K562 (cell line): ENCODE results near the gene PPP1R10. TPM values are rescaled to one million over a fixed set of nuclear protein-coding genes. Genes with fewer than 3 reads are reported as not detected.
A peak's percentile ranks its signal among the peaks of the same experiment; 100 is the strongest.

Source experiments
- ATF7 ChIP-seq: fragments of 450-650 bp; IDR thresholded peaks from 2 replicates; pipeline ENCODE4 v1.7.1; 2014; ENCODE audit warnings: mild to moderate bottlenecking, moderate library complexity
- ERF ChIP-seq: fragments of 450-650 bp; formaldehyde crosslinking; IDR thresholded peaks from 2 replicates; pipeline ENCODE4 v1.4.0; 2020; ENCODE audit warnings: mild to moderate bottlenecking, mixed read lengths
- ETV1 ChIP-seq: fragments of 450-650 bp; conservative IDR thresholded peaks from 2 replicates; pipeline ENCODE4 v1.6.1; 2016; ENCODE audit warnings: missing genetic modification characterization, control low read depth, low read depth, missing compliant biosample characterization
- ETV5 ChIP-seq: sonication (generic); formaldehyde crosslinking; IDR thresholded peaks from 2 replicates; pipeline ENCODE4 v1.4.0; 2020; ENCODE audit warnings: low read depth, mild to moderate bottlenecking, missing genetic modification reagents
- FOXJ3 ChIP-seq: sonication (generic); formaldehyde crosslinking; IDR thresholded peaks from 2 replicates; pipeline ENCODE4 v1.4.0; 2020; ENCODE audit warnings: mild to moderate bottlenecking, missing genetic modification reagents
- FOXK1 ChIP-seq: sonication (generic); formaldehyde crosslinking; IDR thresholded peaks from 2 replicates; pipeline ENCODE4 v1.8.0; 2022; ENCODE audit warnings: missing genetic modification reagents, mild to moderate bottlenecking, borderline replicate concordance
- GMEB1 ChIP-seq: fragments of 250-450 bp; sonication (Bioruptor Pico); IDR thresholded peaks from 2 replicates; pipeline ENCODE4 v1.4.0; 2020; ENCODE audit warnings: mild to moderate bottlenecking
- MAFF ChIP-seq: IDR thresholded peaks from 2 replicates; pipeline ENCODE4 v1.6.1; 2012; ENCODE audit warnings: low read length, improper control_type of control experiment
- PML ChIP-seq: IDR thresholded peaks from 2 replicates; pipeline ENCODE4 v1.6.1; 2012; ENCODE audit warnings: low read length, inconsistent platforms
- POLR2AphosphoS2 ChIP-seq: IDR thresholded peaks from 2 replicates; pipeline ENCODE4 v1.6.1; 2012; ENCODE audit warnings: low read length, improper control_type of control experiment
- SFPQ ChIP-seq: fragments of 200-400 bp; formaldehyde crosslinking; IDR thresholded peaks from 2 replicates; pipeline ENCODE4 v1.6.1; 2017; ENCODE audit warnings: mild to moderate bottlenecking, low read depth, low read length, moderate library complexity
- TEAD4 ChIP-seq, 2 experiments: sonication (generic) in 1 of 2; formaldehyde crosslinking in 1 of 2; IDR thresholded peaks; 2 replicates each; pipeline versions ENCODE4 v1.6.1 to v1.8.0; 2012 to 2022; ENCODE audit warnings: borderline replicate concordance in 1 of 2, inconsistent platforms in 1 of 2, low read length in 1 of 2, mild to moderate bottlenecking in 1 of 2, missing genetic modification reagents in 1 of 2
- ZBTB49 ChIP-seq: sonication (generic); formaldehyde crosslinking; IDR thresholded peaks from 2 replicates; pipeline ENCODE4 v1.8.0; 2022; ENCODE audit warnings: missing genetic modification reagents, mild to moderate bottlenecking, borderline replicate concordance
- polyA plus RNA-seq, 8 experiments: library from polyadenylated mRNA; depleted of rRNA in 4 of 8; stranded (reverse) in 5 of 8; unstranded in 3 of 8; fragments of >200 nt; fragmentation: Nextera tagmentation in 2 of 8; fragmentation: Illumina TruSeq in 1 of 8; extraction: Ambion mirVana in 2 of 8; extraction: Trizol in 1 of 8; gene quantifications; 2 replicates each; pipeline versions ENCODE4 v1.2.1 to v1.2.3, GENCODE V29; 2011 to 2014; ENCODE audit warnings: inconsistent platforms in 1 of 8, missing spikeins in 1 of 8
- total RNA-seq, 7 experiments: library from RNA; depleted of rRNA in 6 of 7; stranded (reverse); fragments of >200 nt in 6 of 7; fragmentation: Illumina TruSeq in 2 of 7; extraction: Trizol in 2 of 7; gene quantifications; 2 replicates each; pipeline versions ENCODE4 v1.2.1 to v1.2.3, GENCODE V29; 2011 to 2021; ENCODE audit warnings: low replicate concordance in 1 of 7
- TF ChIP-seq, protein P1 (sequence below), 2 experiments: fragments of 450-650 bp in 1 of 2; sonication (generic) in 1 of 2; formaldehyde crosslinking in 1 of 2; IDR thresholded peaks in 1 of 2; conservative IDR thresholded peaks in 1 of 2; 2 replicates each; pipeline versions ENCODE4 v1.6.1 to v1.8.1; 2016 to 2023; ENCODE audit warnings: mild to moderate bottlenecking in 2 of 2, moderate library complexity in 2 of 2, inconsistent platforms in 1 of 2, missing genetic modification reagents in 1 of 2
- TF ChIP-seq, protein P2 (sequence below): fragments of 450-650 bp; conservative IDR thresholded peaks from 2 replicates; pipeline ENCODE4 v1.6.1; 2016; ENCODE audit warnings: missing genetic modification characterization, low read depth, mild to moderate bottlenecking, missing compliant biosample characterization, moderate library complexity
- TF ChIP-seq, protein P3 (sequence below): fragments of 250-450 bp; sonication (Bioruptor Pico); IDR thresholded peaks from 2 replicates; pipeline ENCODE4 v1.4.0; 2020

PPP1R10 gene
- total and polyA plus RNA-seq, 9 of the 15 experiments (the other 6 are each of a cell fraction or from before 2014, with no cell fraction given): 14.1 to 65.5 (median 32.6) TPM

- TF ChIP-seq, protein P1, sequence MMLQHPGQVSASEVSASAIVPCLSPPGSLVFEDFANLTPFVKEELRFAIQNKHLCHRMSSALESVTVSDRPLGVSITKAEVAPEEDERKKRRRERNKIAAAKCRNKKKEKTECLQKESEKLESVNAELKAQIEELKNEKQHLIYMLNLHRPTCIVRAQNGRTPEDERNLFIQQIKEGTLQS (IDR thresholded peaks at IDR 0.05): no peak
- TF ChIP-seq, protein P1 (CRISPR knock-in tag; conservative IDR thresholded peaks at IDR 0.05): no peak; the same call in 1 of the 2 replicates
- no peak for TF ChIP-seq ATF7
- TF ChIP-seq MAFF: 0 out of 2 replicates have a peak, but pooled peaks have one; percentile 7
- TF ChIP-seq POLR2AphosphoS2: peak; percentile 91
- peak; percentile 87 for TF ChIP-seq FOXJ3 (CRISPR knock-in tag)
- no peak for TF ChIP-seq SFPQ
- TF ChIP-seq GMEB1 (CRISPR knock-in tag): no peak
- TF ChIP-seq PML: peak; percentile 75
- TF ChIP-seq TEAD4 (IDR thresholded peaks at IDR 0.05; ENCODE audit: low read length): peak; percentile 64
- peak; percentile 45; the same call in 1 of the 2 replicates for TF ChIP-seq TEAD4 (CRISPR knock-in tag; IDR thresholded peaks at IDR 0.05; ENCODE audit: borderline replicate concordance)
- peak; percentile 91 for TF ChIP-seq ETV1 (tag)
- peak; percentile 96; the same call in 1 of the 2 replicates for TF ChIP-seq FOXK1
- TF ChIP-seq ETV5: peak; percentile 90
- TF ChIP-seq ZBTB49 (CRISPR knock-in tag): 0 out of 2 replicates have a peak, but pooled peaks have one; percentile 92
- no peak for TF ChIP-seq ERF (CRISPR knock-in tag)
- TF ChIP-seq, protein P2, sequence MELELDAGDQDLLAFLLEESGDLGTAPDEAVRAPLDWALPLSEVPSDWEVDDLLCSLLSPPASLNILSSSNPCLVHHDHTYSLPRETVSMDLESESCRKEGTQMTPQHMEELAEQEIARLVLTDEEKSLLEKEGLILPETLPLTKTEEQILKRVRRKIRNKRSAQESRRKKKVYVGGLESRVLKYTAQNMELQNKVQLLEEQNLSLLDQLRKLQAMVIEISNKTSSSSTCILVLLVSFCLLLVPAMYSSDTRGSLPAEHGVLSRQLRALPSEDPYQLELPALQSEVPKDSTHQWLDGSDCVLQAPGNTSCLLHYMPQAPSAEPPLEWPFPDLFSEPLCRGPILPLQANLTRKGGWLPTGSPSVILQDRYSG: no peak
- TF ChIP-seq, protein P3, sequence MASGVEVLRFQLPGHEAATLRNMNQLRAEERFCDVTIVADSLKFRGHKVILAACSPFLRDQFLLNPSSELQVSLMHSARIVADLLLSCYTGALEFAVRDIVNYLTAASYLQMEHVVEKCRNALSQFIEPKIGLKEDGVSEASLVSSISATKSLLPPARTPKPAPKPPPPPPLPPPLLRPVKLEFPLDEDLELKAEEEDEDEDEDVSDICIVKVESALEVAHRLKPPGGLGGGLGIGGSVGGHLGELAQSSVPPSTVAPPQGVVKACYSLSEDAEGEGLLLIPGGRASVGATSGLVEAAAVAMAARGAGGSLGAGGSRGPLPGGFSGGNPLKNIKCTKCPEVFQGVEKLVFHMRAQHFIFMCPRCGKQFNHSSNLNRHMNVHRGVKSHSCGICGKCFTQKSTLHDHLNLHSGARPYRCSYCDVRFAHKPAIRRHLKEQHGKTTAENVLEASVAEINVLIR (CRISPR knock-in tag): peak; percentile 90
Measured at GRCh38 chr6:30556906-30557682, 59.9 kb downstream of the PPP1R10 start, which contains the start of gene PRR3 (continued).
